ENCODE measurements around the gene EHF. TPM values are rescaled to one million over a fixed set of nuclear protein-coding genes. Genes with fewer than 3 reads are reported as not detected.

The EHF gene
- total RNA-seq, 1 donor from 2014 or later = not detected

GRCh38 chr11:34629711-34630110 is 8.8 kb downstream of the EHF start:
- Mint-ChIP-seq H3K36me3 (ENCODE audit: low read depth, unreplicated experiment) (no peaks in the 10 kb centered on the region), H3K4me1 (ENCODE audit: unreplicated experiment) (peaks cover 9% of the 10 kb centered on the region), H3K27me3 (ENCODE audit: unreplicated experiment) (peaks cover 2% of the 10 kb centered on the region), H3K27ac (ENCODE audit: unreplicated experiment) (no peak overlapping the region), H3K9me3 (ENCODE audit: unreplicated experiment) (no peaks in the 10 kb centered on the region), H3K4me3 (ENCODE audit: unreplicated experiment) (no peak overlapping the region)
- DNase-seq (ENCODE audit: low spot score) = no peak
- TF ChIP-seq CTCF (IDR thresholded peaks at IDR 0.05; ENCODE audit: unreplicated experiment) = no peak

GRCh38 chr11:34630544-34630943 is 9.7 kb downstream of the EHF start:
- H3K36me3 Mint-ChIP-seq (ENCODE audit: low read depth, unreplicated experiment) = no peaks in the 10 kb centered on the region
- peaks cover 2% of the 10 kb centered on the region for H3K27me3 Mint-ChIP-seq (ENCODE audit: unreplicated experiment)
- no peak for DNase-seq (ENCODE audit: low spot score)
- no peak overlapping the region for H3K27ac Mint-ChIP-seq (ENCODE audit: unreplicated experiment)
- no peaks in the 10 kb centered on the region for H3K9me3 Mint-ChIP-seq (ENCODE audit: unreplicated experiment)
- no peak overlapping the region for H3K4me3 Mint-ChIP-seq (ENCODE audit: unreplicated experiment)
- H3K4me1 Mint-ChIP-seq (ENCODE audit: unreplicated experiment) = peaks cover 9% of the 10 kb centered on the region
- no peak for TF ChIP-seq CTCF (IDR thresholded peaks at IDR 0.05; ENCODE audit: unreplicated experiment)

GRCh38 chr11:34631297-34631696 is 10.4 kb downstream of the EHF start:
- Mint-ChIP-seq H3K4me1 (ENCODE audit: unreplicated experiment) (peaks cover 9% of the 10 kb centered on the region), H3K4me3 (ENCODE audit: unreplicated experiment) (no peak overlapping the region), H3K27ac (ENCODE audit: unreplicated experiment) (no peak overlapping the region), H3K9me3 (ENCODE audit: unreplicated experiment) (no peaks in the 10 kb centered on the region), H3K36me3 (ENCODE audit: low read depth, unreplicated experiment) (no peaks in the 10 kb centered on the region), H3K27me3 (ENCODE audit: unreplicated experiment) (peaks cover 2% of the 10 kb centered on the region)
- DNase-seq (ENCODE audit: low spot score) = no peak
- TF ChIP-seq CTCF (IDR thresholded peaks at IDR 0.05; ENCODE audit: unreplicated experiment) = no peak

GRCh38 chr11:34631737-34632104 is 10.8 kb downstream of the EHF start:
- DNase-seq (ENCODE audit: low spot score) = no peak
- Mint-ChIP-seq H3K27ac (ENCODE audit: unreplicated experiment) (no peak overlapping the region), H3K27me3 (ENCODE audit: unreplicated experiment) (peaks cover 2% of the 10 kb centered on the region), H3K4me3 (ENCODE audit: unreplicated experiment) (no peak overlapping the region), H3K9me3 (ENCODE audit: unreplicated experiment) (no peaks in the 10 kb centered on the region), H3K4me1 (ENCODE audit: unreplicated experiment) (peaks cover 9% of the 10 kb centered on the region), H3K36me3 (ENCODE audit: low read depth, unreplicated experiment) (no peaks in the 10 kb centered on the region)
- no peak for TF ChIP-seq CTCF (IDR thresholded peaks at IDR 0.05; ENCODE audit: unreplicated experiment)

GRCh38 chr11:34632105-34632791 is 11.4 kb downstream of the EHF start:
- no peak for DNase-seq (ENCODE audit: low spot score)
- Mint-ChIP-seq H3K36me3 (ENCODE audit: low read depth, unreplicated experiment) (no peaks in the 10 kb centered on the region), H3K4me1 (ENCODE audit: unreplicated experiment) (peaks cover 9% of the 10 kb centered on the region), H3K27me3 (ENCODE audit: unreplicated experiment) (no peaks in the 10 kb centered on the region), H3K27ac (ENCODE audit: unreplicated experiment) (no peak overlapping the region), H3K9me3 (ENCODE audit: unreplicated experiment) (no peaks in the 10 kb centered on the region), H3K4me3 (ENCODE audit: unreplicated experiment) (no peak overlapping the region)
- TF ChIP-seq CTCF (IDR thresholded peaks at IDR 0.05; ENCODE audit: unreplicated experiment) = no peak

All from endothelial cell (in vitro differentiated cells).